Thyroid gland (tissue), 4 donors: Measurements from ENCODE around the gene P2RY11.

Experiments used
- CTCF ChIP-seq, 6 experiments: fragments of 200-600 bp in 3 of 6; fragments of 450-650 bp in 3 of 6; sonication (generic) in 3 of 6; IDR thresholded peaks; one replicate each; pipeline ENCODE4 v1.5.1; 2016 to 2019; ENCODE audit warnings: antibody characterized with exemption in 6 of 6, mild to moderate bottlenecking in 2 of 6, inconsistent platforms in 1 of 6, moderate library complexity in 1 of 6
- POLR2A ChIP-seq, 2 donors: fragments of 450-650 bp; IDR thresholded peaks; one replicate each; pipeline ENCODE4 v1.6.1; 2017; ENCODE audit warnings: antibody characterized with exemption in 2 of 2, mild to moderate bottlenecking in 2 of 2, moderate library complexity in 1 of 2

- TF ChIP-seq POLR2A (IDR thresholded peaks at IDR 0.05) (no peak), CTCF (IDR thresholded peaks at IDR 0.05) (no peak)
These were observed 44.3 kb downstream of the P2RY11 start for GRCh38 chr19:10155839-10156238.
